ENCODE results near the gene DUSP7. TPM values are rescaled to one million over a fixed set of nuclear protein-coding genes. Genes with fewer than 3 reads are reported as not detected.

Gene DUSP7
- total and polyA plus RNA-seq, 9 of the 15 experiments (the other 6 are each of a cell fraction or from before 2014, with no cell fraction given) = 0.45 to 15.8 (median 8.2) TPM

GRCh38 chr3:52076896-52077780 lies 20.8 kb upstream of the DUSP7 start:
- H3K4me1 ChIP-seq (replicated peaks in 1 of 2; ENCODE audit: control insufficient read depth in 2 of 2, insufficient read depth in 2 of 2, low read length in 2 of 2) = peaks cover 23 to 43% of the 10 kb centered on the region in 2 experiments
- 92% methylated on average over 13 of the region's 14 CpGs for WGBS (ENCODE audit: insufficient coverage, low coverage, missing lambda C conversion rate)
- H3K9me3 ChIP-seq (replicated peaks; ENCODE audit: control insufficient read depth, insufficient read depth, low read depth, low read length) = no peaks in the 10 kb centered on the region
- CTCF ChIA-PET (ENCODE audit: low intra/inter-chr PET ratio) = no interaction called here
- H3K36me3 ChIP-seq (ENCODE audit: control insufficient read depth, insufficient read depth, low read length) = peaks cover 18% of the 10 kb centered on the region; the same call in 2 of the 3 replicates
- intact Hi-C loops (cut with micrococcal nuclease) = no loop called here
- H3K79me2 ChIP-seq (ENCODE audit: control insufficient read depth, insufficient read depth, low read length) = no peaks in the 10 kb centered on the region
- no peak overlapping the region for H3K27ac ChIP-seq (ENCODE audit: extremely low read depth, low read depth, low read length)
- no peak overlapping the region for H3K4me2 ChIP-seq (ENCODE audit: insufficient read depth, low read length)
- no peaks in the 10 kb centered on the region for H4K20me1 ChIP-seq (replicated peaks; ENCODE audit: control insufficient read depth, insufficient read depth, low read length)
- POLR2A ChIA-PET = interaction anchor here (0.7 kb wide), 1 partner anchor 14 kb away, joined by 3 read pairs; no protein-coding TSS in a partner anchor
- TF ChIP-seq SMARCC2 (IDR thresholded peaks at IDR 0.05; ENCODE audit: low read depth) (no peak), MTA2 (IDR thresholded peaks at IDR 0.05; ENCODE audit: low read depth) (no peak), ZNF175 (CRISPR knock-in tag; IDR thresholded peaks at IDR 0.05; ENCODE audit: low read depth) (no peak), STAG1 (CRISPR knock-in tag; IDR thresholded peaks at IDR 0.05; ENCODE audit: borderline replicate concordance) (no peak), ZBTB1 (CRISPR knock-in tag; IDR thresholded peaks at IDR 0.05; ENCODE audit: borderline replicate concordance, low read depth) (no peak), ZNF717 (CRISPR knock-in tag; IDR thresholded peaks at IDR 0.05) (no peak), ZNF431 (CRISPR knock-in tag; IDR thresholded peaks at IDR 0.05) (no peak), HNRNPK (IDR thresholded peaks at IDR 0.05; ENCODE audit: low read depth, low read length, poor library complexity, severe bottlenecking) (no peak)
- TF ChIP-seq, protein P1, sequence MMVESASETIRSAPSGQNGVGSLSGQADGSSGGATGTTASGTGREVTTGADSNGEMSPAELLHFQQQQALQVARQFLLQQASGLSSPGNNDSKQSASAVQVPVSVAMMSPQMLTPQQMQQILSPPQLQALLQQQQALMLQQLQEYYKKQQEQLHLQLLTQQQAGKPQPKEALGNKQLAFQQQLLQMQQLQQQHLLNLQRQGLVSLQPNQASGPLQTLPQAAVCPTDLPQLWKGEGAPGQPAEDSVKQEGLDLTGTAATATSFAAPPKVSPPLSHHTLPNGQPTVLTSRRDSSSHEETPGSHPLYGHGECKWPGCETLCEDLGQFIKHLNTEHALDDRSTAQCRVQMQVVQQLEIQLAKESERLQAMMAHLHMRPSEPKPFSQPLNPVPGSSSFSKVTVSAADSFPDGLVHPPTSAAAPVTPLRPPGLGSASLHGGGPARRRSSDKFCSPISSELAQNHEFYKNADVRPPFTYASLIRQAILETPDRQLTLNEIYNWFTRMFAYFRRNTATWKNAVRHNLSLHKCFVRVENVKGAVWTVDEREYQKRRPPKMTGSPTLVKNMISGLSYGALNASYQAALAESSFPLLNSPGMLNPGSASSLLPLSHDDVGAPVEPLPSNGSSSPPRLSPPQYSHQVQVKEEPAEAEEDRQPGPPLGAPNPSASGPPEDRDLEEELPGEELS (CRISPR knock-in tag; IDR thresholded peaks at IDR 0.05; ENCODE audit: borderline replicate concordance) = no peak
- TF ChIP-seq, protein P2, sequence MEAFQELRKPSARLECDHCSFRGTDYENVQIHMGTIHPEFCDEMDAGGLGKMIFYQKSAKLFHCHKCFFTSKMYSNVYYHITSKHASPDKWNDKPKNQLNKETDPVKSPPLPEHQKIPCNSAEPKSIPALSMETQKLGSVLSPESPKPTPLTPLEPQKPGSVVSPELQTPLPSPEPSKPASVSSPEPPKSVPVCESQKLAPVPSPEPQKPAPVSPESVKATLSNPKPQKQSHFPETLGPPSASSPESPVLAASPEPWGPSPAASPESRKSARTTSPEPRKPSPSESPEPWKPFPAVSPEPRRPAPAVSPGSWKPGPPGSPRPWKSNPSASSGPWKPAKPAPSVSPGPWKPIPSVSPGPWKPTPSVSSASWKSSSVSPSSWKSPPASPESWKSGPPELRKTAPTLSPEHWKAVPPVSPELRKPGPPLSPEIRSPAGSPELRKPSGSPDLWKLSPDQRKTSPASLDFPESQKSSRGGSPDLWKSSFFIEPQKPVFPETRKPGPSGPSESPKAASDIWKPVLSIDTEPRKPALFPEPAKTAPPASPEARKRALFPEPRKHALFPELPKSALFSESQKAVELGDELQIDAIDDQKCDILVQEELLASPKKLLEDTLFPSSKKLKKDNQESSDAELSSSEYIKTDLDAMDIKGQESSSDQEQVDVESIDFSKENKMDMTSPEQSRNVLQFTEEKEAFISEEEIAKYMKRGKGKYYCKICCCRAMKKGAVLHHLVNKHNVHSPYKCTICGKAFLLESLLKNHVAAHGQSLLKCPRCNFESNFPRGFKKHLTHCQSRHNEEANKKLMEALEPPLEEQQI (IDR thresholded peaks at IDR 0.05) = no peak
- TF ChIP-seq, protein P3, sequence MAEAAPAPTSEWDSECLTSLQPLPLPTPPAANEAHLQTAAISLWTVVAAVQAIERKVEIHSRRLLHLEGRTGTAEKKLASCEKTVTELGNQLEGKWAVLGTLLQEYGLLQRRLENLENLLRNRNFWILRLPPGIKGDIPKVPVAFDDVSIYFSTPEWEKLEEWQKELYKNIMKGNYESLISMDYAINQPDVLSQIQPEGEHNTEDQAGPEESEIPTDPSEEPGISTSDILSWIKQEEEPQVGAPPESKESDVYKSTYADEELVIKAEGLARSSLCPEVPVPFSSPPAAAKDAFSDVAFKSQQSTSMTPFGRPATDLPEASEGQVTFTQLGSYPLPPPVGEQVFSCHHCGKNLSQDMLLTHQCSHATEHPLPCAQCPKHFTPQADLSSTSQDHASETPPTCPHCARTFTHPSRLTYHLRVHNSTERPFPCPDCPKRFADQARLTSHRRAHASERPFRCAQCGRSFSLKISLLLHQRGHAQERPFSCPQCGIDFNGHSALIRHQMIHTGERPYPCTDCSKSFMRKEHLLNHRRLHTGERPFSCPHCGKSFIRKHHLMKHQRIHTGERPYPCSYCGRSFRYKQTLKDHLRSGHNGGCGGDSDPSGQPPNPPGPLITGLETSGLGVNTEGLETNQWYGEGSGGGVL (CRISPR knock-in tag; IDR thresholded peaks at IDR 0.05) = no peak
- FAIRE-seq (no peak), ATAC-seq (no peak), DNase-seq (ENCODE audit: extremely low read depth in 1 of 4, low spot score in 3 of 4) (no peak)
- peak overlapping the region in 1 of 2 experiments; percentile 52; a peak in 2 of 4 replicates for H3K9ac ChIP-seq (ENCODE audit: insufficient read depth in 1 of 2, low read depth in 2 of 2, low read length in 2 of 2)
- no peaks in the 10 kb centered on the region for H3K9me1 ChIP-seq (ENCODE audit: control insufficient read depth, insufficient read depth, low read length)
- no TSS peak for BruUV-seq (replicated peaks)
- in situ Hi-C loops (cut with MboI) = no loop called here
- no peak overlapping the region for H2AFZ ChIP-seq (ENCODE audit: low read depth, low read length)
- no peaks in the 10 kb centered on the region for H3K27me3 ChIP-seq (ENCODE audit: control insufficient read depth in 2 of 2, insufficient read depth in 2 of 2, low read length in 2 of 2)
- H3K4me3 ChIP-seq = no peak overlapping the region
